ENCODE results near the gene ZCCHC8. TPM values are rescaled to one million over a fixed set of nuclear protein-coding genes. Genes with fewer than 3 reads are reported as not detected.
"Not testable (repeated sequence)": the region's sequence is repeated elsewhere in the genome, so short reads cannot be mapped to it uniquely, and the experiment has no call there.

ZCCHC8 gene
- total RNA-seq, 2 donors from 2014 or later: 26.2 to 26.3 TPM

GRCh38 chr12:122467983-122468382 lies 32.7 kb downstream of the ZCCHC8 start:
- peaks cover 5% of the 10 kb centered on the region for H3K36me3 Mint-ChIP-seq (ENCODE audit: low read depth)
- Histone ChIP-seq H3K27me3 (ENCODE audit: control insufficient read depth, insufficient read depth, low read length, poor library complexity, severe bottlenecking) (no peaks in the 10 kb centered on the region), H3K36me3 (ENCODE audit: control insufficient read depth, insufficient read depth, low read length) (peaks cover 6% of the 10 kb centered on the region), H3K27ac (ENCODE audit: low read depth, low read length) (no peak overlapping the region), H3K9me3 (ENCODE audit: control insufficient read depth, low read length) (no peaks in the 10 kb centered on the region), H3K9ac (ENCODE audit: extremely low read depth, low read length, poor library complexity, severe bottlenecking) (no peak overlapping the region), H3K4me3 (ENCODE audit: low read length) (no peak overlapping the region), H3K4me1 (ENCODE audit: control insufficient read depth, insufficient read depth, low read length) (peaks cover 3% of the 10 kb centered on the region)
- H3K9me3 Mint-ChIP-seq: peaks cover 2% of the 10 kb centered on the region
- DNase-seq: no peak
- H3K4me1 Mint-ChIP-seq: peaks cover 6% of the 10 kb centered on the region
- no peaks in the 10 kb centered on the region for H3K27me3 Mint-ChIP-seq (ENCODE audit: insufficient read depth)
- H3K27ac Mint-ChIP-seq: peak overlapping the region; percentile 58
- H3K4me3 Mint-ChIP-seq: no peak overlapping the region
- 91 to 94% methylated on average over 4 of the region's 4 CpGs for WGBS, 2 experiments (ENCODE audit: insufficient coverage in 1 of 2, insufficient read length in 1 of 2)
- no peak for TF ChIP-seq CTCF (conservative IDR thresholded peaks at IDR 0.05)

DNA sequence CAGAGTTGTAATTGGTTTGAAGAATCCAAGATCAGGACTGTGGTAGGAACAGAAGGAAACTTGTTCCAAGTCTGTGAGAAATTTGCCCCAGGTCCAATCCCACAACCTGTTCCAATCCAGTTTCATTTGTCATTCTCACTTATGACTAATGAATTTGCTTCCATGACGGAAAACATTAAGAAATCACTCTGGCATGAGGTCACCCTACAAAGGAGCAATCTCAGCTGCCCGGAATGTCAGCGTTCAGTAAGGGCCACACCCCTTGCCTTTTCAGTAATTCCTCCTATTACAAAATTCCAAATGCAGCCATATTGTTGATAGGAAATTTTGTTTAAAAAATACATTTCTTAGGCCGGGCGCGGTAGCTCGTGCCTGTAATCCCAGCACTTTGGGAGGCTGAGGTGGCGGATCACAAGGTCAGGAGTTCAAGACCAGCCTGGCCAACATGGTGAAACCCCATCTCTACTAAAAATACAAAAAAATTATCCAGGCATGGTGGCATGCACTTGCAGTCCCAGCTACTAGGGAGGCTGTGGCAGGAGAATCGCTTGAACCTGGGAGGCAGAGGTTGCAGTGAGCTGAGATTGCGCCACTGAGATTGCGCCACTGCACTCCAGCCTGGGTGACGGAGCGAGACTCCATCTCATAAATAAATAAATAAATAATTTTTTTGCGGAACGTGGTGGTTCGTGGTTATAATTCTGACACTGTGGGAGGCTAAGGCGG lies 36.3 kb downstream of the ZCCHC8 start:
- 86 to 91% methylated on average over 7 to 17 of the region's 17 CpGs for WGBS, 2 experiments (ENCODE audit: insufficient coverage in 1 of 2, insufficient read length in 1 of 2)
- not testable (repeated sequence) for H3K9ac ChIP-seq (ENCODE audit: extremely low read depth, low read length, poor library complexity, severe bottlenecking)

DNA sequence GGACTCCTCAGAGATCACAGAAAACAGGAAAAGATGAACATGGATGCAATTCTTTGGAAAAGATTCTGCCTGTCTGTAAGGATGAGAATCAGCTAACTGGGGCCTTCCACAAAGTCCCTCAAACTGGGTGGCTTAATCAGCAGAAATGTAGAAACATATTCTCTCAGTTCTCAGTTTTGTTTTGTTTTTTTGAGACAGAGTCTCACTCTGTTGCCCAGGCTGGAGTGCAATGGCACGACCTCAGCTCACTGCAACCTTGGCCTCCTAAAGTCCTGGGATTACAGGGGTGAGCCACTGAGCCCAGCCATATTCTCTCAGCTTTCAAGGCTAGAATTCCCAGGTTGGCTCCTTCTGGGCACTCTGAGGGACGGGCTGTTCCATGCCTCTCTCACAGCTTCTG lies 40.1 kb downstream of the ZCCHC8 start:
- Histone ChIP-seq H3K9ac (ENCODE audit: extremely low read depth, low read length, poor library complexity, severe bottlenecking) (no peak overlapping the region), H3K4me1 (ENCODE audit: control insufficient read depth, insufficient read depth, low read length) (no peaks in the 10 kb centered on the region), H3K27ac (ENCODE audit: low read depth, low read length) (no peak overlapping the region), H3K9me3 (ENCODE audit: control insufficient read depth, low read length) (no peaks in the 10 kb centered on the region), H3K36me3 (ENCODE audit: control insufficient read depth, insufficient read depth, low read length) (no peaks in the 10 kb centered on the region), H3K27me3 (ENCODE audit: control insufficient read depth, insufficient read depth, low read length, poor library complexity, severe bottlenecking) (no peaks in the 10 kb centered on the region), H3K4me3 (ENCODE audit: low read length) (no peak overlapping the region)
- H3K36me3 Mint-ChIP-seq (ENCODE audit: low read depth): no peaks in the 10 kb centered on the region
- H3K4me1 Mint-ChIP-seq: no peaks in the 10 kb centered on the region
- no peaks in the 10 kb centered on the region for H3K27me3 Mint-ChIP-seq (ENCODE audit: insufficient read depth)
- H3K9me3 Mint-ChIP-seq: no peaks in the 10 kb centered on the region
- WGBS, 2 experiments (ENCODE audit: insufficient coverage in 1 of 2, insufficient read length in 1 of 2): 87 to 96% methylated on average over 2 of the region's 2 CpGs
- TF ChIP-seq CTCF (conservative IDR thresholded peaks at IDR 0.05): no peak
- H3K4me3 Mint-ChIP-seq: no peak overlapping the region
- DNase-seq: no peak
- H3K27ac Mint-ChIP-seq: no peak overlapping the region

More for the DNA sequence above, 36.3 kb downstream of the ZCCHC8 start:
- H3K27ac ChIP-seq (ENCODE audit: low read depth, low read length); H3K4me1 ChIP-seq (ENCODE audit: control insufficient read depth, insufficient read depth, low read length); H3K9me3 Mint-ChIP-seq; H3K9me3 ChIP-seq (ENCODE audit: control insufficient read depth, low read length); H3K36me3 Mint-ChIP-seq (ENCODE audit: low read depth); H3K36me3 ChIP-seq (ENCODE audit: control insufficient read depth, insufficient read depth, low read length); H3K4me1 Mint-ChIP-seq; H3K4me3 ChIP-seq (ENCODE audit: low read length); H3K4me3 Mint-ChIP-seq; H3K27me3 ChIP-seq (ENCODE audit: control insufficient read depth, insufficient read depth, low read length, poor library complexity, severe bottlenecking); H3K27ac Mint-ChIP-seq; H3K27me3 Mint-ChIP-seq (ENCODE audit: insufficient read depth): not testable (repeated sequence)
- DNase-seq: peak; percentile 24

DNA sequence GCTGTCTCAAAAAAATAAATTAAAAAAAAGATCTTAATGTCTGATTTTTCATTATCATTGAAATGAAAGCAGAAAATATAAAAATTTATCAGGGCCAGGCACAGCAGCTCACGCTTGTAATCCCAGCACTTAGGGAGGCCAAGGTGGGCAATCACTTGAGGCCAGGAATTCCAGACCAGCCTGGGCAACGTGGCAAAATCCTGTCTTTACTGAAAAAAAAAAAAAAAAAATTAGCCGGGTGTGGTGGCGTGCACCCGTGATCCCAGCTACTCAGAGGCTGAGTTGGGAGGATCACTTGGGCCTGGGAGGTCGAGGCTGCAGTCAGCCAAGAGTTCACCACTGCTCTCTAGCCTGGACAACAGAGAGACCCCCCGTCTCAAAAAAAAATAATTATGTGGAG lies 40.7 kb downstream of the ZCCHC8 start:
- H3K4me3 Mint-ChIP-seq: no peak overlapping the region
- no peaks in the 10 kb centered on the region for H3K27me3 Mint-ChIP-seq (ENCODE audit: insufficient read depth)
- no peak for TF ChIP-seq CTCF (conservative IDR thresholded peaks at IDR 0.05)
- WGBS, 2 experiments (ENCODE audit: insufficient coverage in 1 of 2, insufficient read length in 1 of 2): 95 to 100% methylated on average over 5 to 7 of the region's 7 CpGs
- H3K36me3 Mint-ChIP-seq (ENCODE audit: low read depth): no peaks in the 10 kb centered on the region
- DNase-seq: no peak
- Histone ChIP-seq H3K4me3 (ENCODE audit: low read length) (no peak overlapping the region), H3K9me3 (ENCODE audit: control insufficient read depth, low read length) (no peaks in the 10 kb centered on the region), H3K36me3 (ENCODE audit: control insufficient read depth, insufficient read depth, low read length) (no peaks in the 10 kb centered on the region), H3K27me3 (ENCODE audit: control insufficient read depth, insufficient read depth, low read length, poor library complexity, severe bottlenecking) (no peaks in the 10 kb centered on the region), H3K9ac (ENCODE audit: extremely low read depth, low read length, poor library complexity, severe bottlenecking) (no peak overlapping the region), H3K27ac (ENCODE audit: low read depth, low read length) (no peak overlapping the region), H3K4me1 (ENCODE audit: control insufficient read depth, insufficient read depth, low read length) (no peaks in the 10 kb centered on the region)
- H3K4me1 Mint-ChIP-seq: no peaks in the 10 kb centered on the region
- no peaks in the 10 kb centered on the region for H3K9me3 Mint-ChIP-seq
- no peak overlapping the region for H3K27ac Mint-ChIP-seq
